ENCODE results near the gene TNS3.

Gene TNS3

DNA sequence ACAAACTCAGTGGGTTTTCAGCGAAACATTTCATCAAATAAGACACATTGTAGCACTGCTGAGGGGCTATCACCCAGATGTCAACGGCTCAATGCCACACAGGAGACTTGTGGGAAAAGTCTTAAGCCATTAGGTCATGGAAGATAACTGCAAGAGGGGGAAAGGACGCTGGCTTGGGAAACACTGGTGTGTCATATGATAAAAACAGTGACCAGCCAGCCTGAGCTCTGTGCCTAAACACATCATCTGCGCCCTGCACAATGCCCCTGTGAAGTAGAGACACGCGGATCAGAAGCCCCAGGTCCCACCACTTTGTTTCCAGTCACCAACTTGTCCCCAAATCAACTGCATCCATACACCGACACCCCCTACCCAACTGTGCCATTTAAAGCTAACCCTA lies 116.7 kb downstream of the TNS3 start:
- no peak for DNase-seq

DNA sequence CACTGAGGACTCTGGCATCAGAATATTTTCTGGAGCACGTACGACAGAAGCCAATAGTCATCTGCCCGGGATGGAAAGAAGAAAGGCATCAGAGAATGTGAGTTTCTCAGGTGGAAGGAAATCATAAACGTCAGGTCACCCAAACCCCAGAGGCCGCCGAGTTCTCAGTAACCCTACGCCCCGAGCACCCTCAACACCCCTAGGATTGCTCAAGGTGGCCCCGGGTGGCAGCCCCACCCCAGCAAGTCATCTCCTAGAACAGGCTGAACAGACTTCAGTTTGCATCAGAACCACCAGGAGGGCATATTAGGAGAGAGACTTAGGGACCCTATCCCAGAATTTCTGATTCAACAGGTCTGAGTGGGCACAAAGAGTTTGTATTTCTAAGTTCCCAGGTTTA lies 117.6 kb downstream of the TNS3 start:
- DNase-seq: no peak

DNA sequence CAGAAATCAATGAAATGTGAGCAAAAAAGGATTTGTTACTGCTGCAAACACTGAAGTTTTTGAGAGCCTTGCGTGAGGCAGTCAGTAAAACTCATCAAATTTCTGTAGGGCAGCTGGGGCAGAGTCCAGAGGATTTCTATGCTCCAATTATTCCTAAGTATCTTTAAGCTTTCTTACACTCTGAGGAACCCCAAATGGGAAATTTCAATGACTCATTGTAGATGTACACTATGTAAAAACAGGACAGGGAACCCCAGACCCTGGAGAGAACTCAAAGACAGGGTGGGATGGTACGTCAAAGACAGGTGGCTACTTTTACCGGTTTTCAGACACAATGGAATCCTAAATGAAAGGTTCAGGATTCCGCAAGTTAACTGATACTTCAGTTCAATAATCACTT lies 120.2 kb downstream of the TNS3 start:
- no peak for DNase-seq

DNA sequence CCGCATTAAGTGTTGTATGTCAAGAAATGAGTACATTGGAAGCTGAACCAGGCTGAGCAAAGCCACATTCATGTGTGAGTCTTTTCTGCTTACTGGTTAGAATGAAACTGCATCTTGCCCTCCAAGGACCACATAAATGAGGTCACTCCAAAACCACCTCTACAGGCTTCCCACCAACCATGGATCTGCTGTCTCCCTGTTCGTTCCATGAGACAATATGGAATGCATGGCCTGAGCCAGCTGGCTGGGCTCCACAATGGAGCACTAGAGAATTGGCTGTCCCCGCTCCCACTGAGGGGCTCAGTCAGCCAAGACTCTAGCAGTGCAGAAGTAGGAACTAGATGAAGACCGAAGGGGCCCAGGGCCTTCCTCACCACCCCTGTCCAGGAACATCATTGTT lies 120.8 kb downstream of the TNS3 start:
- DNase-seq: no peak

DNA sequence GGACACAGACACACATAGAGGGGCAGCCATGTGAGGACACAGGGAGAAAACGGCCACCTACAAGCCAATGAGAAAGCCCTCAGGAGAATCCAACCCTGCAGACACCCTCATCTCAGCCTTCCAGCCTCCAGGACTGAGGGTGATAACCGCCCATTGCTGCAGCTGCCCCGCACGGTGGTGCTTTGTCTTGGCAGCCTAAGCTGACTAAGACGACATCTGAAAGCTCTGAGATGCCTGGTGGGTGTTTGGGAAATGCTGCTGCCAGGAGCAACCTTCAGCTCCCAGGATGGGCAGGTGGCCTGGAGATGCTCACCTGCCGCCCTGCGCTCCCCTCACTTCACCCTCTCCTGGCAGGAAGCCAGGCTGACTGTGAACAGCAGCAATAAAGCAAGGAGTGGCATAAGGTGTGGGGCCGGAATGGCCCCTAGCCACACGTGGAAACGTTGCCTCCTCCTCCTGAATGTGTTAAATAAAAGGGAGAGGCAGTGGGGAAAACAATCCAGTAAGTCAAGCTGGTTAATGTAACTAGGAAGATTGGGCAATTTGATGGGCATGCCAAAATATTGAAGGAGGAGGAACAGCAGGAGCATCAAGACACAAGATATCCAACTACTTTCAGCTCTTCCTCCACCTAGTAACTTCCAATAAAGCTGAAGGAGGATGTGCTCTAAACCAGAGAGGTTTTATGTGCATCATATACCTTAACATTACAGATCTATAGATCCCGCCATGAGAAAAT lies 121.5 kb downstream of the TNS3 start:
- DNase-seq: no peak

DNA sequence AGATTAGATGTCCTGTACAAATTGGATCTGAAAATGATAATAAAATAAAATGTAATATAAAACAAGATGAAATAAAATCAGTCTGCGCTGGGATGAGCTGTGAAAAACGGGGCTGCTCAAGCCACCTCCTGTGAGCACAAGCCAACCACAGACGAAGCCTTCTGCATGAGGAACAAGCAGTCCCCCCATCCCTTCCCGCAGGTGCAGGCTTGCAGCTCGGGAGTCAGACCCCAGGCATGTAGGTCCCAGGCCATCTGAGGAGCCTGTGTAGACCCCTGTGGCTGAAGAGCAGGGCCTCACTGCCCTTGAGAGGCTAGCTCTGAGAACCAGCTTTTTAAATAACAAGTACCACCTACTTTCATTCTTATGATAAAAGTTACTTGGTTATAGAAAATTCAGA lies 123.4 kb downstream of the TNS3 start:
- DNase-seq: no peak

DNA sequence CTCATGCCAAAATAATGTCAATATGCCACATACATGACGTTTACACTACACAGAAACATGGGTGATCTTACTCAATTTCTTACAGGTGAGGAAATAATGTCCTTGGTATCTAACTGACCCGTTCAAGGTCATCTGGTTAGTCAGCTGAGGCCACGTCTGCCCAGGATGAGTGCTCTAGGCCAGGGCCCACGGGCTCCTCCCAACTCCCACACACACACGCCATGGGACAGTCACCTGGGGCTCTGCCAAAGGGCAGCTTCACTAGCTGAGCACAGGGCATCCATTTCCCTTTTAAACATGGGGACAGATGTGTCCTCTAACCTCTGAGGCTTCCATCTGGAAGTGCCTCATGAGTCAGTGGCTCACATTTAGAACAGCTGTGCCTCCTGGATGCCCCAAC lies 123.9 kb downstream of the TNS3 start:
- DNase-seq: peak; percentile 68

DNA sequence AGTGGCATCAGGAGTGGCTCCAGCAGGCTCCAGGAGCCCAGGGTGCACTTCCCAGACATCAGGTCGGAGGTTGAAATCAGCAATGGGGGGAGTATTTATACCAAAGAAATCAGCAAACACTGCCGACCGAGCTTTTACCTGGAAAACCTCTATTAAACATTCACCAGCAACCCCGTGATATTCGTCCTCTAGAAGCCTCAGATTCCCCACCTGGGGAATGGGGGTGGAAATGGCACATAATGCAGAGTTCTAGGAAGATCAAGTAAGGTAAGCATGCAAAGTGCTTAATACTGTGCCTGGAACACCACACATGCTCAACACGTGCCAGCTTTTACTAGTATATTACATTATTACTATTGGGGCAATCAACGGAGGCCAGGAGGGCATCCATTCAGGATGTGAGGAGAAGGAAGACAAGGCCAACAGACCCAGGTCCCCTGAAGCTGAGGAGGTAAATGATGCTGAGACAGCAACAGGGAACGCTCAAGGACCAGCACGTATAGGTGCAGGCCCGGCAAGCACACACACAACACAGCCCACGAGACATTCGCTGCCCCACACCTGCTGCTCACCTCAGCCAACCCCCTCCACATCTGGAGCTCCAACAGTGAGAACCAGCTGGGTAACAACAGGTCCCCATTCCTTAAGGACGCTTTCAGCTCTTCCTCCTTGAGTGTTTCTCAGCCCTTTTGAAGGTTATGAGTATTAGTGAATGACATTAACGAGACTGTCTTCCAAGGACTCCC lies 125.5 kb downstream of the TNS3 start:
- no peak for DNase-seq

DNA sequence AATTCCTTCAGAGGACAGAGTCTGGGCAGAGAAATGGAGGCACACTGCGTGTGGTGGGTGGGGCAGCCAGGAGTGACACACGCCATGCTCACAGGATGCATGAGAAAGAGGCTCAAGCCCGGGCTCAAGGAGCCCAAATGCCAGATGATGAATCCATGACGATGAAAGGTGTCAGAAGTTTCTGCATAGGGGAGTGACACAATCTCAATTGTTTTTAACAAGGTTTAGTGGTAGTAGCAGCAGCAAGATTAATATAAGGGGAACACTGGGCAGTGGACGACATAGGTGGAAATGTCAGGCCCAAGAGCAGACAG lies 126.1 kb downstream of the TNS3 start:
- DNase-seq: no peak

DNA sequence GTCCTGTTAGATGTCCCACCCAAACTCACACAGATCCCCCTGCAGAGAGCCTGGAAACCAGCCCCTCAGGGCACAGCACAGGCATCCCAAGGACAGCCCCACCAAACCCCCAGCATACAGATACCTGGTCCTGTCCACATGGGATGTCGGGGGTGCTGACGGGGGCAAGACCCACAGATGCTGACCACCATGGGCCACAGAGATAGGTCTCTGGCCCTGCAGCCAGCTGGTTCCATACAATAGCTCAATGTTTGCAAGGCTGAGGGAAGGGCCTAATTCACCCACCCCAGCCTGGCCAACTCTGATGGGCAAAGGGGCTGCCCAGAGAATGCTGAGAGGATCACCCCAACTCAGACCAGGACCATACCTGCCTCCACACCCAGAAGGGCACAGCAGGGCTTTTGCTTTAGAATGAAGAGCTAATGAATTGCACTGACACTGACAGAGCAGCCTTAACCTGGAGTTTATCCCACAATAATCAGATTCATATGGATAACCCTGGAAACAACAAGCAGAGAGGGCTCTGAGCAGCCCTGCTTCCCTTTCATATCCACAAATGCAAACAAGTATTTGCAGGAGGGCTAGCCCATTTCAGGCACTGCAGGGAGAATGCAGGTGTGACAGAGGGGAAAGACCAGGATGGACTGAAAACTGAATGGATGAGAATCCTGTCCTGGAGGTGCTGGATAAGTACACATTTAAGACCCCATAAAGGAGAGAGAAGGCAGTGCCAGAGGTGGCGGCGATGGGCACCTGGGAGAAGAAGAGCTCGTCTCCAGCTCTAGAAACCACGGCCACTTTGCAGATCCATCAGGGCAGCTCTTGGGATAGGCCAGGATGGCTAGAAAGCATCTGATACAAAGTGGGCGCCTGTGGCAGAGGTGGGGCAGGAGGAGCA lies 126.7 kb downstream of the TNS3 start:
- DNase-seq: no peak

DNA sequence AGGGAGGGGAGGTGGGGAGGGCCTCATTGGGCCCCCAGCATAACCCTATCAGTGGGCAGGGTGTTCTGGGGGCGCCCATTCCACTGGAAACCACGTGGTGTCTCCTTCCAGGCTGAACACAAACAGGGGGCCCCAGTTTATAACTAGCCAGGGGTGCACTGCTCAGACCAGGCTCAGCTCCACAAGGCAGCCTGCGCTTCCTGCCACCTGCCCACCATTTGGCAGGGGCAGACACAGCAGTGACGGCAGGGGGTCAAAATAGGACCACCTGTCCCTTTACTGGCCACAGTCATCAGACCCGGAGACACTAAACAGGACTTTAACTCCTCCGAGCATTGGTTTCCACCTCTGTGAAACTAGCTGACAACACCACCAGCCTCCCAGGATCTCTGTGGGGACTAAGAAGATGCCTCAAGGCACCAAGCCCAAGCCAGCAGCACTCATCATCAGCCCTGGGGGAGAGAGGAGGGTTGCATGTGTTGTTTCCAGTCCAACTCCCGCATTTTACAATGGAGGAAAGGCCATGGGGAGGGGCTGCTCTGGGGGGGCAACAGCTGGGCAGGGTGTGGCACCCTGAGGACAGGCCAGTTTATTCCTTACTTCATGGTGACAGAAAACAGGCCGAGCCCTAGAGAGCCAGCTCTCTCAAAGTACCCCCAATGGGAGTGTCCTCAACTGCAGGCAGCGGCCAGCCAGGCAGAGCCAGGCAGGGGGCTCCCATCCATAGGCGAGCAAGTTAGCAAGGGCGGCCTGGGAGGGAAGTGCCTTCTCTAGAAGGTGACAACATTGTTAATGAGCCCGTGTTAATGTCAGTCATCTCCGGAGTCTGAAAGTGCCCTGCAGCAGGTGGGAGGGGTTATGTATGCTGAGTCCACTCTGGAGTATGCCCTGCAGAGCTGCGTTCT lies 127.6 kb downstream of the TNS3 start:
- no peak for DNase-seq

DNA sequence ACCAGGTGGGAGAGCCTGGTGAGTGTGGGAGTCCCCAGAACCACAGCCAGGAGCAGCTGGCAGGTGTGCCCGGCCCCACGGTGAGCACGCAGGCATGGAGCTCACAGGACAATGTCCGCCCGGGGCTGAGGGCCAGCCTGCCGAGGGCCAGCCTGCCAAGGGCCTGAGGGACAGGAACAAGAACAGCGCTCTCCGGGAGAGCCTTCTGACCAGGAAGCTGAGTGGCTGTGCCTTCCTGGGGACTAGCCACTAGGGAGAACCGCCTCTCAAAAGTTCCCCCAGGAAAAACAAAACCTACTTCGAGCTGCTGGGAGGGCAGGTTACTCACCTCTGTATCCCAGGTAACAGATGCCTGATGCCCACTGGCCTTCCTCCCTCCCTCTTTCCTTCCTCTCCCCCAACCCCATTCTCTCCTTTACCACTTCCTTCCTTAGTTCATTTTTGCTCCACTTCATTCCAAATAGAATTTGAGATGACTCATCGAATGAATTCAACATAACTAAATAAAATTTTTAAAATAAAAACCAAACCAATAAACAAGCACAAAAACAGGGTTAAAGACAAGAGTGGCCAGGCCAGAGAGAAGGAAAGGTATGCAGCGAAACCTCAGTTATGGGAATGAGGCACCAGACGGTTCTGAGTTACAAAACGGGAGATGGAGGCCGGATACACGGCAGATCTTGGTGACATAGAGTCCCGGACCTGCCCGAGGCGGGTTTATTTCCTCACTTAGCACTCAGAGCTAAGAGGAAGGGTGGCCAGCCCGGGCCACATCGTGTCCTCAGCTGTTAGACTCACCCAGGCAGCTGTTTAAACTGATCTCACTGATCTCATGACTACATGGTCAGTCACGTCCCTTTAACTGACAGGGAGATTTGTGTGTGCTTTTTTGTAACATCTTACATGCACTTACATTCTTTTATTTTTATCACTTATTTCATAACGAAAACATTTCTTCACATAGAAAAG lies 128.5 kb downstream of the TNS3 start:
- DNase-seq: peak; percentile 95

DNA sequence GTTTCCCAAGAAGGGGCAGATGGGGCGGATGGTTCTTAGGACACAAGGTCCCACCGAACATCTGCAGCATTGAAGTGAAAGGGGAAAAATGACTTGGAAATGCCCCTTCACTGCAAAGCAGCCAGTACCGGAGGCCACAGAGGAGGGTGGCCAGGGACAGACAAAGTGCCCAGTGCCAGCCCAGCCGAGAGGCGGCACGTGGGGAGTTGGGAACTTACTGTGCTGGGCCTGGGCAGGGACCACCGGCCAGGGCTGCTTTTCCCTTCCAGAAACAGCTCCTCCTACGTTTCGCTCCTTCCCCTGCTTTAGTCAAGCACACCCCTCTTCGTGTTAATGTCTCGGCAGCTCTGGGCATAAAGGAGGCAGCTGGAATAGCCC lies 129.2 kb downstream of the TNS3 start:
- DNase-seq: no peak

DNA sequence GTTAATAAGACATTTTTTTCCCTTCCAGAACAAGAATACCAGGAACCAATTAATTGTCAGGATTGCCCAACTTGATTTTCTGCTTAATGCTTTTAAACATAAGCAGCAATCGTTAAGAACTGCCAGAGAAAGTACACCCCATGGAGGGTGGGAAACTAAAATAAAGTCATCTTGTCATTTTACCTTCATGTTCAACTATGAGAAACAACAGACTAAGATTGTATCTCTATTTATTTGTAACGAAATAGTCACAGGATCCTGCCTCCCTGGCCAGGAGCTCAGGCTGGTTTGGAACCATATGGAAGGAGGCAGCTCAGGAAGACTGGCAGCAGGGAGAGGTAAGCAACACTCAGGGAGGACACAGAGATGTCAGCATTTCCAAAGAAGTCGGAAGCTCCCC lies 129.6 kb downstream of the TNS3 start:
- no peak for DNase-seq

DNA sequence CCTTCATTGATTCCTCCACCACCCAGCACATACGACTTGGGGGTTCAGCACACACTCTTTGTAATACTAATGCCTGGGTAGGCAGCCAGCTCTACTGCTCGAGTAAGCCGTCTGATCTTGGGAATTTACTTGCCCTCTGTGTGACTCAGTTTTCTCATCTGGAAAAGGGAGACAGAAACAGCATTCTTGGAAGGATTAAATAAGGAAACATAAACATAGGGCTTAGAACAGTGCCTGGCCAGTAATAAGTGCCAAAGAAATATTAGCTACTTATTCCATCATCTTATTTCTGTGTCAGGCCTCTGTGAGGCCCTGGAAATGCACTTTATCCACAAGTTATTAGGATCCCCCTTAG lies 130.1 kb downstream of the TNS3 start:
- DNase-seq: no peak

DNA sequence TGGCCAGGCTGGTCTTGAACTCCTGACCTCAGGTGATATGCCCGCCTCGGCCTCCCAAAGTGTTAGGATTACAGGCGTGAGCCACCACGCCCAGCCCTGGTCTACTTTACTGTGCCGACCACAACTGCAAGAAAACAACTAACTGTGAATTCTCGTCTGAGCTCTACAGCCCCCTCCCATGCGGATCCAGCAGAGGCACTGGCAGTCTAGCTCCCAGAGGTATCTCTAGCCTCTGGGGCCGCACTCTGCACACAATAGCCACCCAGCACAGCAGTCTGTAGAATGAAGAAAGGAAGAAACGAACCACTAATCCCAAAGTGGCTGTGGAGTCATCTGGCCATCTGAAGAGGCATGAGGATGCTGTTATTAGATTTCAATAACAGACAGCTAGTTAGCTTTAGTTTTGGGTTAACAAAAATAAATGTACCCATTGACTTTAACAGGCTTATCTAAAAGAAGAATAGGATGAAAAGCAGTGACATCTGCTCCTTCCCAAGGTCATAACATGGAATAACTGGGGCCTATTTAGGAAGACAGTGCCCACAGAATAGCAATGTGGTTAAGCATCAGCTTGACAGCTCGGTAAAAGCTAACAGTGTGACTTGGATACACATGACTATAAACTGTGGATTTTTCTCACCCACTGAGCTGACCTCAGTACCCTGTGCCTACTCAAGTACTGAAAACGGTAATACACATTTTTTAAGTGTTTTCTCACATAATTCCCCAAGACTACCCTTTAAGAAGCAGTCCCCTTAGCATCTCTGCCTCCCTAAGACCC lies 131.9 kb downstream of the TNS3 start:
- peak; percentile 52 for DNase-seq

DNA sequence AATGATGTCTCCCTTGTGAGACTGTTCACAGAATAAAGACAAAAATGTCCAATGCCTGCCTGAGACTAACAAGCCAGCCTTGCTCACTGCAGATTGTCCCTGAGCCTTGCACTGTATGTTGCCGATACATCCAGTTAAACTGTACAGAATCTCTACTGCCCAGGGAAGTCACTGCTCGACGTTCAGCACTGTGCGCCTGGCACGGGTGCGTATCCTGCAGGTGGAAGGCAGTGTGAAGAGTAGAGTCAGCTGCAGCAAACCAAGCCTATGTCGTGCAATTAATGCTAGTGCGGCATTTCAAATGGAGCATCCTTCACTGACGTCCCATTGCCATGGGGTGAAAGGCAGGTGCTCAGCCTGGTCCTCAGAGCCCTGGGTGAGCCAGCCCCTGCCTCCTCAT lies 132.9 kb downstream of the TNS3 start:
- DNase-seq: no peak

DNA sequence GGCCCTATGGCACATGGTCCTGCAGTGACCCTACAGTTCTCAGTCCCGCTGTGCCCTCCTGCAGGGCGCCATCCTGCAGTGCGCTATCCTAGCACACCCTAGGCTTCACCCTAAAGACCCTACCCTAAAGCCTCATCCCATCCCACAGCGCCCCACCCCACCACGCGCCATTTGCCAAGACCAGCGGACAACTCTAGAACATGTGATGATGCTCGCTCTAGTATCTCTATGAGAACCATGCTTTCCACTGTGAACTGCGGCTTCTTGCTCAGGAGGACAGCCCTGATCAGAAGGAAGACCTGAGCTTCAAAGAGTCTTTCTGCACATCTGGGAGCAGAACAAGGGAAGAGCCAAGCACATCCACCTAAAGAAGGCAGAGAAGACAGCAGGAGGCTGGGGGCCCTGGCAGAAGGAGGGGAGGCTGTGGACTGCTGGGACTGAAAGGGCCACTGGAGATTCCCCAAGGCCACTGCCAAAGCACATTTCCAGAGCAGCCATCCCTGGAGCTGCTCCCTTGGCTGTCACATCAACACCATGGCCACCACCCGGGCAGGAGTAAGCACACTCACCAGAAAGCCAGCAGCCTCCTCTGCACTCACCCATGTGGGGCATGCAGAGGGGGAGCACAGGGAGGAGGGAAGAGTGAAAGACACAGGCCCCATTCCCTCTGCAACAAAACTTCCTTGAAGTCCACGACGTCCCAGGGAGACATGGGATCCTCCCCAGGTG lies 134.1 kb downstream of the TNS3 start:
- no peak for DNase-seq

DNA sequence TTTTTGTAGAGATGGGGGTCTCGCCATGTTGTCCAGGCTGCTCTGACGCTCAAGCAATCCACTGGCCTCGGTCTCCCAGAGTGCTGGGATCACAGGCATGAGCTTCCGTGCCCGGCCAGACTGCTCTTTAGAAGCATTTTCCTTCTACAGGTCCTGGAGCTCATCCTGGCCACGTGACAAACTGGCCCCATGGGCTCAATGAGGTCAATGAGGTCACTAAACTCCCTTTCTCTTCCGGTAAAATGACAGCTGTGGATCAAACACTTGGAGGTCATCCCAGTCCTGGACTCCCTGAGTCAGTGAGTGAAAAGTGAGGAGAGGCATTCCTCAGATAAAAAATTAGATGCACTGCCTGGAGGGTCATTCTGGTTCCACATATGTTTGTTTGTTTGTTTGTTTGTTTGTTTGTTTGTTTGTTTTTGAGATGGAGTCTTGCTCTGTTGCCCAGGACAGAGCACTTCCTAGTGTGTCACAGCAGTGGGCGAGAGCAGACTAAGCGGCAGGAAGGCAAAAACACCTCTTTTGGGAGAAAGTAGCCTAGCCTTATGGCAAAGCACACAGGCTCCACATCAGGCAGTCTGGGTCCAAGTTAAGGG lies 134.9 kb downstream of the TNS3 start:
- no peak for DNase-seq
